GM19035 (cell line): Measurements from ENCODE around the gene PLA2G12B.
"Not testable (repeated sequence)": the region's sequence is repeated elsewhere in the genome, so short reads cannot be mapped to it uniquely, and the experiment has no call there.

ENCODE experiments used
- ATAC-seq: cut with Tn5 transposase; IDR thresholded peaks from one replicate; pipeline ENCODE4 v1.9.1; 2021; ENCODE audit not compliant: unreplicated experiment

Gene PLA2G12B

DNA sequence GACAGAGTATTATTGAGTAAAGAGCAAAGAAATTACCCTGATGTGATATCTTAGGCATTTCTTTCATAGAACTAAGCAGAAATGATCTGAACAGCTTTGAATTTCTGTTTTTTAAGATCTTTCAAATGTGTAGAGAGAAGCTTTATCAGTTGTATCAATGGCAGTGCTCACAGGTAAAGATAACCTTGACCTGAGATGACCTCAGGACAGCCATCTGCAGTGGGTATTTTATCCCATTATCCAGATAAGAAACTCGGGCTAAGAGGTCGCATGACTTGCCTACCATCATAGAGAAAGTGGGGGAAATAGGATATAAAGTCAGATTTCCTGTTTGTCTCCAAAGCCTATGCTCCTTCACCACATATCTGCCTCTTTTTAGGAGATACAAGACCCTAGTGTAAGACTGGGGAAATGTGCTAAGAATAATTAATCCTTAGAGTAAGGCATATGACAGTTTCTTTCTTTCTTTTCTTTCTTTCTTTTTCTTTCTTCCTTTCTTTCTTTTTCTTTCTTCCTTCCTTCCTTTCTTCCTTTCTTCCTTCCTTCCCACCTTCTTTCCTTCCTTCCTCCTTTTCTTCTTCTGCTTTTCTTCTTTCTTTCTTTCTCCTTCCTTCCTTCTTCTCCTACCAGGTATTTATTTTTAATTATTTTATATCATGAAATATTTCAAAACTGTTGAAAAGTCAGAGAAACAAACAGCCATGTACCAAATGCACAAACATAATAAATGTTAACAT is 10.9 kb downstream of the PLA2G12B start:
- no peak for ATAC-seq

GRCh38 chr10:72935361-72935760 is 19.2 kb downstream of the PLA2G12B start:
- ATAC-seq = no peak

- ATAC-seq = no peak
Measured at GRCh38 chr10:72932259-72933015, 22.2 kb downstream of the PLA2G12B start.

GRCh38 chr10:72930276-72930675 is 24.3 kb downstream of the PLA2G12B start:
- ATAC-seq = no peak

DNA sequence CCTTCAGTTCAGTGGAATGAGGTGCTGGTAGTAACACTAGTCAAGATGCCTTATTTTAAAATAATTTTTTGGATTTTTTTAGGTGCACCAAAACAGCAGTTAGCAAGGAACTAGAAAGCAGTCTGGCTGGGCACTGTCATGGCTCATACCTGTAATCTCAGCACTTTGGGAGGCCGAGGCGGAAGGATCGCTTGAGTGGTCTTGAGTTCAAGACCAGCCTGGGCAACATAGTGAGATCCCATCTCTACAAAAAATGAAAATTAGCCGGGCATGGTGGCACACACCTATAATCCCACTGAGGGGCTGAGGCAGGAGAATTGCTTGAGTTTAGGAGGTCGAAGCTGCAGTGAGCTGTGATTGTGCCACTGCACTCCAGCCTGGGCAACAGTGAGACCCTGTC is 25.8 kb downstream of the PLA2G12B start:
- no peak for ATAC-seq

DNA sequence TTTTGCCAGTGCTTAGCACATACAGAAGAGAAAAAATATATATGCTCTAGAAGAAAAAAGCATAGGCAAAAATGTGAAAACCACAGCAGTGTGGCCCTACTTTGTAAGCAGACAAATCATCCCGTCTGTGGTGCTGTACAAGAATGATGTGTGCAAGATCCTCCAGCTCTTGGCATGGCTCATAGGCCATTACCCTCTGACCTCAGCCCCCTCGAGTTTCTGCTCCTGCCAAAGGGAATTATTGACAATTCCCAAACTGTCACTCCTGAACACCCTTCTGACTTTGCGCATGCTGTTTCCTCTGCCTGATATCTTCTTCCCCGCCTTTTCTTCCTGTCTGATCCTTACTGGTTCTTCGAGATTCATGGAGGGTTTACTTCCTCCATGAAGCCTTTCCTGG is 27.1 kb downstream of the PLA2G12B start:
- no peak for ATAC-seq

DNA sequence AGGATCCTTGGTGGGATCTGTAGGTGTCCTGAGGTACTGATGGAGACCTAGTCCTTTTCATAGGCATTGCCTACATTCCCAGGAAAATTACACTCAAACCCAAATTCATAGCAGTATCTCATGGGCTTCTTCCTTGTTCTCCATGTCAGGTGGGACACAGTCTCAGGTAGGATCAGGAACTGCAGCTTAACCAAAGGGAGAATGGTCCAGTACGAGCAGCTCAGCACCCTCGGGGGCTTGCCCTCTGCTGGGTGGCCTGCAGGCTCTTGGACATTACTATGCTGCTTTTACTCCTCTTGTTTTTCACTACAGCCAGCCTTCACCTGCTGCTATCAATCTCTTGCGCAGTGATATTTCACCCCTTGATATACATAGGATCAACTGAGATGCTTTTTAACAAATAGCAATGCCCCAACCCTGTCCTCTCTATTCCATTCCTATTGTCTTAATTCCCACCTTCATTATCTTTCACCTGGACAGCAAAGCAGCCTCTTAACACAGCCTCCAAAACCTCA is 28.6 kb downstream of the PLA2G12B start:
- ATAC-seq = no peak

DNA sequence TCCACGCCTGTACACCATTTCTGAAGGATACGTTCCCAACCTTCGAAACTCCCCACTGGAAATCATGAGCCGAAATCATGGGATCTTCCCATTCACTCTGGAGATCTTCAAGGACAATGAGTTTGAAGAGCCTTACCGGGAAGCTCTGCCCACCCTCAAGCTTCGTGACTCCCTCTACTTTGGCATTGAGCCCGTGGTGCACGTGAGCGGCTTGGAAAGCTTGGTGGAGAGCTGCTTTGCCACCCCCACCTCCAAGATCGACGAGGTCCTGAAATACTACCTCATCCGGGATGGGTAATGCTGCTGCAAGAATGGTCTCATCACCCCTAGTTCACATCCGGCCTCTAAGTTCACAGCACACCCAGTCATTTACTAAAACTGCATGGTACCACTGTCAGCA is 30.3 kb downstream of the PLA2G12B start:
- ATAC-seq = no peak

DNA sequence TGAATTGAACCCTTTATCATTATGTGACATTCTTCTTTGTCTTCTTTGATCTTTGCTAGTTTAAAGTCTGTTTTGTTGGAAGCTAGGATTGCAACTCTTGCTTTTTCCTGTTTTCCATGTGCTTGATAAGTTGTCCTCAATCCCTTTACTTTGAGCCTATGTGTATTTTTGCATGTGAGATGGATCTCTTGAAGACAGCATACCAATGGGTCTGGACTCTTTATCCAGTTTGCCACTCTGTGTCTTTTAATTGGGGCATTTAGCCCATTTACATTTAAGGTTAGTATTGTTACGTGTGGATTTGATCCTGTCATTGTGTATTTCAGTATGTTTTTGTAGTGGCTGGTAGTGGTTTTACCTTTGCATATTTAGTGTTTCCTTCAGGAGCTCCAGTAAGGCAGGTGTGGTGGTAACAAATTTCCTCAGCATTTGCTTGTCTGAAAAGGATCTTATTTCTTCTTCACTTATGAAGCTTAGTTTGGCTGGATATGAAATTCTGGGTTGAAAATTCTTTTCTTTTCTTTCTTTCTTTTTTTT is 33.4 kb downstream of the PLA2G12B start:
- not testable (repeated sequence) for ATAC-seq

DNA sequence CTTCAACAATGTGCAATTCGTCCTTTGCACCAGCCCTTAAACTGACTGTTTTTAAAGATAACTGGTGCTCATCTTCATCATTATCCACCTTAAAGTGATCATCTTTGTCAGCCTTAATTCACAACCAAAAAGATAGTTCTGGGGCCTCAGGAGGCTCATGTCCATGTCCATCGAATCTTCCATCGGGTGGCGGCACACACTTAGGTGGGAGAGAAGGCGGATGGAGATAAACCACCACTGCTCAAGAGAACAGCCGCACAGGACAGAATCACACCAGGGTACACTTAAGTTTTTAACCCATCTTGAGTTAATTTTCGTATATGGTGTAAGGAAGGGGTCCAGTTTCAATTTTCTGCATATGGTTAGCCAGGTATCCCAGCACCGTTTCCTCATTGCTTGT is 36.3 kb downstream of the PLA2G12B start:
- ATAC-seq = no peak

- ATAC-seq = not testable (repeated sequence)
Measured at GRCh38 chr10:72917803-72918332, 36.7 kb downstream of the PLA2G12B start.

GRCh38 chr10:72917201-72917600 is 37.4 kb downstream of the PLA2G12B start:
- ATAC-seq = not testable (repeated sequence)

GRCh38 chr10:72913287-72913686 is 41.3 kb downstream of the PLA2G12B start:
- ATAC-seq = no peak

- ATAC-seq = no peak
Measured at GRCh38 chr10:72912736-72913135, 41.9 kb downstream of the PLA2G12B start.

GRCh38 chr10:72911758-72912157 is 42.8 kb downstream of the PLA2G12B start:
- no peak for ATAC-seq

GRCh38 chr10:72910705-72911104 is 43.9 kb downstream of the PLA2G12B start:
- ATAC-seq = no peak

DNA sequence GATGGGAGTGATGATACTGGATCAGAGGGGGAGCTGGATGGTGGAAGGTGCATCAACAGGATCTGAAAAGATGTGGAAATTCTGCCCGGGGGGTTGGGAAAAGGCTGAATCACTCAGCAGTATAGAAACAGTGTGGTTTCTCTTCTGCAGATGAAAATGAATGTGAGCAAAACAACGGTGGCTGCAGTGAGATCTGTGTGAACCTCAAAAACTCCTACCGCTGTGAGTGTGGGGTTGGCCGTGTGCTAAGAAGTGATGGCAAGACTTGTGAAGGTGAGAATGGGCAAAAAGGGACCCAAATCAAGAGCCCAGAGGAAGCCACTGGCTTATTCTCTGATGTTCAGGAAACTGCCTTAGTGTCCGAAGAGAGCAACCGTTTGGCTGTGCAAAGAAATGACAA is 48.2 kb downstream of the PLA2G12B start:
- ATAC-seq = no peak

GRCh38 chr10:72904806-72905205 is 49.8 kb downstream of the PLA2G12B start:
- no peak for ATAC-seq

GRCh38 chr10:72903941-72904446 is 50.6 kb downstream of the PLA2G12B start:
- ATAC-seq = not testable (repeated sequence)

GRCh38 chr10:72899545-72899944 is 55.1 kb downstream of the PLA2G12B start:
- ATAC-seq = no peak

- no peak for ATAC-seq
Measured at GRCh38 chr10:72898616-72899015, 56.0 kb downstream of the PLA2G12B start.
